ENCODE data around the gene TXK.

The TXK gene

GRCh38 chr4:48102303-48102702 lies 31.7 kb downstream of the TXK start:
- TF ChIP-seq CTCF (IDR thresholded peaks at IDR 0.05; ENCODE audit: low read depth, low read length) (peak; percentile 12), MAX (IDR thresholded peaks at IDR 0.05; ENCODE audit: low read depth, low read length) (no peak)
- no peak overlapping the region for H3K4me3 ChIP-seq (ENCODE audit: low read depth, low read length)
- DNase-seq (ENCODE audit: low read depth) = no peak

- DNase-seq (ENCODE audit: low read depth) = no peak
- TF ChIP-seq POLR2A (IDR thresholded peaks at IDR 0.05; ENCODE audit: extremely low read depth, insufficient read length) (no peak), MYC (IDR thresholded peaks at IDR 0.05; ENCODE audit: low read depth, low read length) (no peak), CTCF (IDR thresholded peaks at IDR 0.05; ENCODE audit: low read depth, low read length) (no peak), MAX (IDR thresholded peaks at IDR 0.05; ENCODE audit: low read depth, low read length) (no peak)
- H3K4me3 ChIP-seq (ENCODE audit: low read depth, low read length) = no peak overlapping the region
Observed at GRCh38 chr4:48100256-48100655, 33.8 kb downstream of the TXK start.

- TF ChIP-seq MYC (IDR thresholded peaks at IDR 0.05; ENCODE audit: low read depth, low read length) = no peak
- no peak for TF ChIP-seq POLR2A (IDR thresholded peaks at IDR 0.05; ENCODE audit: extremely low read depth, insufficient read length)
- TF ChIP-seq MAX (IDR thresholded peaks at IDR 0.05; ENCODE audit: low read depth, low read length) = no peak
- TF ChIP-seq CTCF (IDR thresholded peaks at IDR 0.05; ENCODE audit: low read depth, low read length) = no peak
- H3K4me3 ChIP-seq (ENCODE audit: low read depth, low read length) = no peak overlapping the region
- DNase-seq (ENCODE audit: low read depth) = no peak
Observed at GRCh38 chr4:48095441-48095840, 38.6 kb downstream of the TXK start.

GRCh38 chr4:48093991-48094416 lies 40.0 kb downstream of the TXK start:
- no peak for TF ChIP-seq POLR2A (IDR thresholded peaks at IDR 0.05; ENCODE audit: extremely low read depth, insufficient read length)
- H3K4me3 ChIP-seq (ENCODE audit: low read depth, low read length) = no peak overlapping the region
- DNase-seq (ENCODE audit: low read depth) = no peak

GRCh38 chr4:48090621-48091020 lies 43.4 kb downstream of the TXK start:
- no peak overlapping the region for H3K4me3 ChIP-seq (ENCODE audit: low read depth, low read length)
- TF ChIP-seq MAX (IDR thresholded peaks at IDR 0.05; ENCODE audit: low read depth, low read length) (no peak), POLR2A (IDR thresholded peaks at IDR 0.05; ENCODE audit: extremely low read depth, insufficient read length) (no peak), CTCF (IDR thresholded peaks at IDR 0.05; ENCODE audit: low read depth, low read length) (no peak), MYC (IDR thresholded peaks at IDR 0.05; ENCODE audit: low read depth, low read length) (no peak)

GRCh38 chr4:48085821-48086589 lies 48.0 kb downstream of the TXK start:
- H3K4me3 ChIP-seq (ENCODE audit: low read depth, low read length) = no peak overlapping the region
- no peak for TF ChIP-seq MYC (IDR thresholded peaks at IDR 0.05; ENCODE audit: low read depth, low read length)
- no peak for TF ChIP-seq POLR2A (IDR thresholded peaks at IDR 0.05; ENCODE audit: extremely low read depth, insufficient read length)
- TF ChIP-seq CTCF (IDR thresholded peaks at IDR 0.05; ENCODE audit: low read depth, low read length) = no peak
- TF ChIP-seq MAX (IDR thresholded peaks at IDR 0.05; ENCODE audit: low read depth, low read length) = no peak
- DNase-seq (ENCODE audit: low read depth) = no peak

More at GRCh38 chr4:48090621-48091020, 43.4 kb downstream of the TXK start:
- DNase-seq (ENCODE audit: low read depth) = no peak
